ENCODE results near the gene MMAB. TPM values are rescaled to one million over a fixed set of nuclear protein-coding genes. Genes with fewer than 3 reads are reported as not detected.

The MMAB gene
- total RNA-seq, 1 donor from 2014 or later: 43.5 TPM

DNA sequence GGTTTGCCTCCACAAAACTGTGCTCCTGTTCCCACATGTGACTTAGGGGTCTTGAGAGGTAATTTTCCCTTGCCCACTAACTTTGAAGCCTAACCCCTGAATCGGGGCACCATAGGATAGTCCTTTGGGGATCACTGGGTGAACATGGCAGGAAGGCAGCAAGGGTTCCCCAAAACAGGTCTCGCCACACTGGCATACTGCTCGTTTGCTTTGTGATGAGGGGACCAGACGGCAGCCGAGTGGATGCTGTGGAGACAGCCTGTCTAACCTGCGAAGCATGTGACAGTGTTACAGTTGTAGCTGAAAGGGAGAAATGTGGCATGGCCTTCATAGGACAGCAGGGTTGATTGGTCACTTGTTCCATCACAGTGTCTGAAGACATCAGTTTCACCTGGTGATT, 53.5 kb downstream of the MMAB start:
- TF ChIP-seq, protein P1, sequence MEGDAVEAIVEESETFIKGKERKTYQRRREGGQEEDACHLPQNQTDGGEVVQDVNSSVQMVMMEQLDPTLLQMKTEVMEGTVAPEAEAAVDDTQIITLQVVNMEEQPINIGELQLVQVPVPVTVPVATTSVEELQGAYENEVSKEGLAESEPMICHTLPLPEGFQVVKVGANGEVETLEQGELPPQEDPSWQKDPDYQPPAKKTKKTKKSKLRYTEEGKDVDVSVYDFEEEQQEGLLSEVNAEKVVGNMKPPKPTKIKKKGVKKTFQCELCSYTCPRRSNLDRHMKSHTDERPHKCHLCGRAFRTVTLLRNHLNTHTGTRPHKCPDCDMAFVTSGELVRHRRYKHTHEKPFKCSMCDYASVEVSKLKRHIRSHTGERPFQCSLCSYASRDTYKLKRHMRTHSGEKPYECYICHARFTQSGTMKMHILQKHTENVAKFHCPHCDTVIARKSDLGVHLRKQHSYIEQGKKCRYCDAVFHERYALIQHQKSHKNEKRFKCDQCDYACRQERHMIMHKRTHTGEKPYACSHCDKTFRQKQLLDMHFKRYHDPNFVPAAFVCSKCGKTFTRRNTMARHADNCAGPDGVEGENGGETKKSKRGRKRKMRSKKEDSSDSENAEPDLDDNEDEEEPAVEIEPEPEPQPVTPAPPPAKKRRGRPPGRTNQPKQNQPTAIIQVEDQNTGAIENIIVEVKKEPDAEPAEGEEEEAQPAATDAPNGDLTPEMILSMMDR (IDR thresholded peaks at IDR 0.05): no peak
- DNase-seq (ENCODE audit: low spot score in 2 of 2): peak in 1 of 2 donors; percentile 52

DNA sequence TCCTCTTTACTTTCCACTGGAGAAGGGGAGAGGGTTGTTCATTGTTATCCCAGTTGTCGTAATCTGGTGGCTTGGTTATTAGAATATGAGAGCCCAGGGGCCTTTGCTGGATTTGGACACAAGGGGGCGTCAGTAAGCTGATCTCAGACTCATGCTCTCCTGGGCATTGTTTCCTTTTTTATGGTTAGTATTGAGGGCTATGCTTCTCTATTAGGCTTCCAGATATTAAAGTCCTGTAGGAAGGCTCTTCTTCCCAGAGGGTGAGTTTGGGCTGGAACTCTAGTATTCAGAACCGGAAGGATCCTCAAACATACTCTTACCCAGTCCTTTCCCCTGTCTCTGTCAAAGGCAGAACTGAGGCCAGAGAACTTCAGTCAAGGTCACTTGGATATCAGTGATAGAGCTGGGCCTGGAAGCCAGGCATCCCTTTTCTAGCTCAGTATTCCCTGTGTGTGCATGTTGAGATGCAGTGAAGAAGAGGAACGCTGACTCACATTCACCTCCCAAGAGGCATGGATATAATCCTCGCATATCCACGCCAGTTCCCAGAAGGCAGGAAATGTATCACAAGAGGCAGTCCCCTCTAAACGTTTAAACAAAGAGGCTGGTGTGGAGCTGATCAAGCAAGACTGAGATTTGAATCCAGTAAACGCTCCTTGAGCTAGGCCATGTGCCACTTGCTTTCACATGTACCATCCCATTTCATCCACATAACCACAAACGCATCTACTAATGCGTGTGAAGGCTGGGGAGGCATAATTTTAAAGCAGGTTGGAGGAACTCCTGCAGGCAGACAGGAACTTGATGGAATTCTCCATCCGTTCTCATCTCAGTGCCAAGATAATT, 54.3 kb downstream of the MMAB start:
- DNase-seq (ENCODE audit: low spot score in 2 of 2): peak in 1 of 2 donors; percentile 58
- intact Hi-C loops (cut with DNase I): no loop called here
- Histone ChIP-seq H3K36me3 (peaks cover 82 to 88% of the 10 kb centered on the region in 2 donors), H3K9me3 (no peaks in the 10 kb centered on the region), H3K27me3 (no peaks in the 10 kb centered on the region), H3K27ac (peak overlapping the region in 1 of 2 donors; percentile 47), H3K4me1 (no peaks in the 10 kb centered on the region), H3K4me3 (no peak overlapping the region)
- TF ChIP-seq, protein P1 (IDR thresholded peaks at IDR 0.05): peak; percentile 20 to 65 (median 60)

More for the DNA sequence above, 53.5 kb downstream of the MMAB start:
- H3K36me3 ChIP-seq: peaks cover 82 to 90% of the 10 kb centered on the region in 2 donors
- H3K27ac ChIP-seq: peak overlapping the region in 1 of 2 donors; percentile 47
- H3K4me1 ChIP-seq: no peaks in the 10 kb centered on the region
- no peak overlapping the region for H3K4me3 ChIP-seq
- intact Hi-C loops (cut with DNase I): loop anchor here (10.0 kb wide), 1 partner anchor 255 kb away; no protein-coding TSS in a partner anchor
- no peaks in the 10 kb centered on the region for H3K9me3 ChIP-seq
- no peaks in the 10 kb centered on the region for H3K27me3 ChIP-seq

DNA sequence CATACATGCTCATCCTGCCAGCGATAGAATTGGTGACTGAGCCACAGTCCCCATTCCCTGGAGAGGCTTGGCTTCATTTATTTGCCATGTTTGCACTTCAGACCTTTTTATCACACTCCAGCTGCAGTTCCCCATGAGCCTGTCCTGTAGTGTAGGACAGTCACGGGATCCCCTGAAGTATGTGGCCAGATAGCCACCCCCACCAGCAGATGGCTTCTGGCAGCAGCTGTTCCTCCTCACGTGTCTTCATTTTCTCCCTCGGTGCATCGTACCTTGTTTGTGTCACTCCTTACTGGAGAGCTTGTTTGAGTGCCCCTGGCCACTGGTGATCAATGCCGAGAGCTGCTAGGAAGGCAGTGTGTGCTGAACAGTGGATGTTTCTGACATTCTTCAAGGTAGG, 55.7 kb downstream of the MMAB start:
- Histone ChIP-seq H3K9me3 (no peaks in the 10 kb centered on the region), H3K27me3 (no peaks in the 10 kb centered on the region), H3K4me3 (no peak overlapping the region), H3K4me1 (no peaks in the 10 kb centered on the region), H3K27ac (no peak overlapping the region), H3K36me3 (peaks cover 78 to 88% of the 10 kb centered on the region in 2 donors)
- TF ChIP-seq, protein P1 (IDR thresholded peaks at IDR 0.05): no peak
- intact Hi-C loops (cut with DNase I): no loop called here
- no peak for DNase-seq (ENCODE audit: low spot score in 2 of 2)

DNA sequence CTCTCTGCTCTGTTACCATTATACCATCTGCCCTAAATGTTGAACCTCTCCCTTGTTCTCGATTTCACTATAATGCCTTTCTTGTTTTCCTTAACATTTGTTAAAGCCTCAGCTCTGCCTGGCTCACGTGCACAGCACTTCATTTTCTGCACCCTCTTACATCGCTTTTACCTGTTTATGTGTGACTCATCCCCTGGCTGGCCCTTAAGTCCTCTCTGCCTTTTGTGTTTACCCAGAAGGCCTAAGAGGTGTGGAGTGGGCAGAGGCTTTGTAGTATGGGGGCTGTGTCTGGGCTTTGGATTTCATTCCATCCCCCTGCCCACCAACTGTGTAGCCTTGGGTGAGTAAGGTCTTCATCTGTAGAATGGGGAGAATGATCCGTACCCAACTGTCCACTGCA, 59.3 kb downstream of the MMAB start:
- no peaks in the 10 kb centered on the region for H3K27me3 ChIP-seq
- intact Hi-C loops (cut with DNase I): no loop called here
- TF ChIP-seq, protein P1 (IDR thresholded peaks at IDR 0.05): no peak
- DNase-seq (ENCODE audit: low spot score in 2 of 2): no peak
- no peak overlapping the region for H3K4me3 ChIP-seq
- H3K4me1 ChIP-seq: no peaks in the 10 kb centered on the region
- no peak overlapping the region for H3K27ac ChIP-seq
- H3K36me3 ChIP-seq: peaks cover 83 to 89% of the 10 kb centered on the region in 2 donors
- H3K9me3 ChIP-seq: no peaks in the 10 kb centered on the region

DNA sequence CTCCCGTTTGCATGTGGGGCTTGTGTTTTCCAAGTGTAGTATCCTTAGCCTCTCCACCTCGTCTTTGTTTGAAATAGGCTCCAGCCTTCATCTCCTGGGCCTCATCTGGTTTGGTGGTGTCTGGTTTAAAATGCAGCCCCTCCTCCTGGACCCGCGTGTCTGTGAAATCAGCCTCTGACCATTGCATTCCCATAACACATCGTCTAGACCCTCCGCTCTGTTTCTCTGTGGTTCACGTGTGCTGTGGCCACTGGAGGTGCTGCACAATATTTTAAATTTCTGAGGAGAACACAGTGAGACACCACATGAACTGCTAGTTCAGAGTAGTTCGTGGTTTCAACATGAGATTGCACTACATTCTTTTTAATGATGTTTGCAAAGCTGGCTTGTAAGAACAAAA, 60.3 kb downstream of the MMAB start:
- Histone ChIP-seq H3K9me3 (no peaks in the 10 kb centered on the region), H3K27ac (no peak overlapping the region), H3K27me3 (no peaks in the 10 kb centered on the region), H3K4me1 (no peaks in the 10 kb centered on the region), H3K4me3 (no peak overlapping the region), H3K36me3 (peaks cover 87 to 90% of the 10 kb centered on the region in 2 donors)
- TF ChIP-seq, protein P1 (IDR thresholded peaks at IDR 0.05): no peak
- DNase-seq (ENCODE audit: low spot score in 2 of 2): no peak
- intact Hi-C loops (cut with DNase I): no loop called here

Measured in ascending aorta (tissue), 2 donors.